CD4-positive, alpha-beta T cell treated with Interleukin-1 beta for 1 hour (primary cell): ENCODE results near the gene ANKRD10.
A peak's percentile ranks its signal among the peaks of the same experiment; 100 is the strongest.
"Not testable (repeated sequence)": the region's sequence is repeated elsewhere in the genome, so short reads cannot be mapped to it uniquely, and the experiment has no call there.

Experiments
- DNase-seq, 2 donors: peaks; one replicate each; pipeline ENCODE4 v3.0.0-alpha.2; 2020 to 2022

Gene ANKRD10

DNA sequence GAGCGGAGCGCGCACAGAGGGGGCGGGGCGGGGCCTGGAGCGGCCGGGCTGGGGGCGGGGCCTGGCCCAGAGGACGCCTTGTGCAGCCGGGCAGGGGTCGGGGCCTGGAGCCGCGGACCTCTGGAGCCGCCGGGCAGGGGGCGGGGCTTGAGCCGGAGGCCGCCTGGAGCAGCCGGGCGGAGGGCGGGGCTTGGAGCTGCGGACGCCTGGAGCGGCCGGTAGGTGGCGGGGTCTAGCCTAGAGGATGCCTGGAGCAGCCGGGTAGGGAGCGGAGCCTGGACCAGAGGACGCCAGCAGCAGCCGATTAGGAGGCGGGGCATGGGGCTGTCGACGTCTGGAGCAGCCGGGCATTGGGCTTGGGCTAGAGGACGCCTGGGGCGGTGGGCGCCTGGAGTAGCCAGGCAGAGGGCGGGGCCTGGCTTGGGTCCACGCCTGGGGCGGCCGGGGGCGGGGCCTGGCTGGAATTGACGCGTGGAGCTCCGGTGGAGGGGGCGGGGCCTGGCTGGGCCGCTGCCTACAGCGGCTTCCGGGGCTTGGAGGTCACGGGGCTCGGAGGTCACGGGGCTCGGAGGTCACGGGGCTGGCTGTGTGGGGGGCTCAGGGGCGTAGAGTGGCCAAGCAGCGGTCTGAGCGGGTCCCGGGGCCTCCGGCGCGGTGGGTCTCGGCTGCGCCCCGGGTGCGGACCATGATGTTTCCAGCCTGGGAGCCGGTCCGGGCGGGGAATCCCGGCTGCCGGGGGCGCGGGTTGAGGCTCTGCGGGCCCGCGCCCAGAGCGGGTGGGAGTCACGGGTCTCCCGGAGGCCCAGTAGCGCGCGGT, at the start of gene ANKRD10:
TSS of gene ANKRD10 (minus strand) at position 13 of the 817 bp plus-strand sequence. CDS start 135 bp downstream, outside the sequence.
- peak; percentile 93 to 96 for DNase-seq

GRCh38 chr13:110964229-110965037, 49.6 kb upstream of the ANKRD10 start:
- no peak for DNase-seq

DNA sequence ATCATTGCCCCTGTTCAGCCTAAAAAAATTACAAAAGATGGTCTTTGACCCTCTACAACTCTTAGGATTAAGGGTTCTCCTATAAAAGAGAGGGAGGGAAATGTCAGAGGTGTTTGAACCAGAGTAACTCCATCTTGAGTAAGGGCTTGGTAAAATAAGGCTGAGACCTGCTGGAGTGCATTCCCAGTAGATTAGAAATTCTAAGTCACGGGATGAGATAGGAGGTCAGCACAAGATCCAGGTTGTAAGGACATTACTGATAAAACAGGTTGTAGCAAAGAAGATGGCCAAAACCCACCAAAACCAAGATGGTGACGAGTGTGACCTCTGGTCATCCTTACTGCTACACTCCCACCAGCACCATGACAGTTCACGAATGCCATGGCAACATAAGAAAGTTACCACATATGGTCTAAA, 48.7 kb upstream of the ANKRD10 start:
- DNase-seq: no peak

DNA sequence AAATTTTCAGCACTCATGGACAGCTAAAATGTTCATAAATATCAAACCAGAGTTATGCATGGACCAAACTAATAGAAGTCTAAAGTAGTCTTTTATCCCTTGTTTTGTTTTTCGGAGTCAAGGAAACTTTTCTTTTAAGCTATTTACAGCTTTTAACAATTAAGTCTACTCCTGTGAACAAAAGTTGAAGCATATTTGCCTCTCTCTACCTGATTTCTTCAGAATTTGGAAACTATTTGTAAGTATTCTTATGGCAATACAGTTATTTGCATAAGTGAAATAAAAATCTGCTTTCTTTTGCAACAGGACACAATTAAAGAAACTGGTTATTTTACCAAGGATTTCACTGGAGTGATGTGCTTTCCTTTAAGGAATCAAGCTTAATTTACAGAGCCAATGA, 47.1 kb upstream of the ANKRD10 start:
- no peak for DNase-seq

- no peak for DNase-seq
Observed at GRCh38 chr13:110960204-110960603, 45.3 kb upstream of the ANKRD10 start.

- no peak for DNase-seq
Observed at GRCh38 chr13:110957931-110958330, 43.1 kb upstream of the ANKRD10 start.

GRCh38 chr13:110957181-110957884, 42.5 kb upstream of the ANKRD10 start:
- no peak for DNase-seq

DNA sequence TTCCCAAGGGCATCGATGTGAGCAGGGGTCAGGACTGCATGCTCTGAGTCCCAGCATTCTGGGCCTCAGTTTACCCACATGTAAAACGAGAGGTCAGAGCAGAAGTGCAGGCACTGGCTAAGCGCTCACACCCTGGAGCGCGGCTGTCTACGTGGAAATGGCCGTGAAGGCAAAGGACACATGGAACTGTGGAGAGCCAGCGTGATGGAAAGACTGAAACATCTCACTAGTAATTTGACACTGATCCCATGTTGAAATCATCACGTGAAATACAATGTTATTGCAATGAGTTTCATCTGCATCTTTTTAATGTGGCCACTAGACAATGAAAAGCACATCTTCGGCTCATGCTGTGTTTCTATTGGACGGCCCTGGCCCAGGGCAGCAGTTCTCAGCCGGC, 41.3 kb upstream of the ANKRD10 start:
- DNase-seq: not testable (repeated sequence)

DNA sequence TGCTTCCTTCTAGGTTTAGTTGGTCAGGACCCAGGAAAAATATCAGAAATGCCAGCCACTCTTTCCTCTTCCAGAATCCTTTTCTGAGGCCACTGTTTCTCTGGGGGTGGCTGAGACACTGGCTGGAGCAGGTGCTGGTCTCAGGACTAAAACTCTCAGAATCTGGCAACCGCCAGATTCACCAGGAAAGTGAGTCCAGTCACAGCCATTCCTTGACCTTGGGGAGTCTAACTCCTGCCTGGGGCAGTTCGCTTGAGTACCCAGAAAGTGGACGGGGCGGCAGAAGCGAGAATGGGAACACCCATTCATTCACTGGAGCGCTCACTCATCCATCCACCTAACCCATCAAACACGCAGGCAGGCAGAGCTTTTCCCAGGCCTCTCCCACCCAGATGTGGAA, 40.7 kb upstream of the ANKRD10 start:
- DNase-seq: not testable (repeated sequence)

- DNase-seq: peak in 1 of 2 donors; percentile 64
Observed at GRCh38 chr13:110955072-110955503, 40.2 kb upstream of the ANKRD10 start.

- DNase-seq: not testable (repeated sequence)
Observed at GRCh38 chr13:110954533-110954920, 39.7 kb upstream of the ANKRD10 start.

DNA sequence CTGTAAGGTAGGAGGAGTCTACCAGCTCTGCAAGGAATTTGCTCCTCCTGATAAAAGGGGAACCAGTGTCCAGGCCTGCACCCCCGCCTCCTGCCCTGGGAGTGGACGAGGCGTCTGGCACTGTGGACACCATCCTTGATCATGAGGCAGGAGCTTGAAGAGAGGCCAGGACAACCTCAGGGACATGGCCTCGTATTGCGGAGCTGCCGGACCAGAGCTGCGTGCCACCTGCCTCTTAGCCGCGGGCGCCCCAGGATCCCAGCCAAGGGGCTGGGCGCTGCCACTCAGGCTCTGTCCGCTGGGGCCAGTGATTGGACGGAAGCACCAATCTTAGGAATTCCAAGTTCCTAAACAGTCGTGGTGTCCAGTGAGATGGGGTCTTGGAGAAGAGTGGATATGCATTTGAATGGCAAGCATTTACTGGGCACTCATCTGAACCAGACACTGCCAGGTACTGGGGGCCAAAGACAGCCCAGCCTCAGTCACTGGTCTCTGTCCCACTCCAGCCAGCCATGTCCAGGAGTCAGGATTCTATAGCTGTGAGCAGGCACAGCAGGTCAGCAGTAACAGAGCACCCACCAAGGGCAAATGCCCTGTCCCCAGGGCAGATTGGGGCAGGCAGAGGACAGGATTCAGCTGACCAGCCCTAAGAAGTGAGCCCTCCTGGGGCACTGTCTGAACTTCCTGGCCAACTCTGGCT, 39.1 kb upstream of the ANKRD10 start:
- DNase-seq: no peak

GRCh38 chr13:110953416-110953815, 38.5 kb upstream of the ANKRD10 start:
- no peak for DNase-seq

GRCh38 chr13:110952135-110952534, 37.3 kb upstream of the ANKRD10 start:
- not testable (repeated sequence) for DNase-seq

GRCh38 chr13:110950819-110951570, 36.1 kb upstream of the ANKRD10 start:
- no peak for DNase-seq

GRCh38 chr13:110950356-110950755, 35.5 kb upstream of the ANKRD10 start:
- DNase-seq: no peak

- no peak for DNase-seq
Observed at GRCh38 chr13:110949628-110950027, 34.8 kb upstream of the ANKRD10 start.

DNA sequence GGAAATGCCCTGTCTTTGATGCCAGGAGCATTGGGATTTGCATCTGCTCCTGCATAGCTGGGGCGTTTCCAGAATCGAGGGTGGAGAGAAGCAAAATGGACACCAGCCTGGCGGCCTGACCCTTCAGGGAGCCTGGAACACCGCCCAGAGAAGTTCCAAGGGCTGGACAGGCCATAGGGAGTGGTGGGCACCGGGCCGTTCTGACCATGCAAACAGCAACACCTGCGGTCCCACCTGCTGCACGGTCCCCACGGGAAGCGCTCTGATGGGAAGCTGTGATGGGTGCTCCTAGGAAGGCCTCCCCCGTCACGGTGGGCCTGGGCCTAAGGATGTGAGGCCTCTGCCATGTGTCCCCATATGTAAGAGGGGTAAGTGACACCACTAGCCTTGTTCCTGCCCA, 34.2 kb upstream of the ANKRD10 start:
- no peak for DNase-seq

- not testable (repeated sequence) for DNase-seq
Observed at GRCh38 chr13:110947338-110947737, 32.5 kb upstream of the ANKRD10 start.

DNA sequence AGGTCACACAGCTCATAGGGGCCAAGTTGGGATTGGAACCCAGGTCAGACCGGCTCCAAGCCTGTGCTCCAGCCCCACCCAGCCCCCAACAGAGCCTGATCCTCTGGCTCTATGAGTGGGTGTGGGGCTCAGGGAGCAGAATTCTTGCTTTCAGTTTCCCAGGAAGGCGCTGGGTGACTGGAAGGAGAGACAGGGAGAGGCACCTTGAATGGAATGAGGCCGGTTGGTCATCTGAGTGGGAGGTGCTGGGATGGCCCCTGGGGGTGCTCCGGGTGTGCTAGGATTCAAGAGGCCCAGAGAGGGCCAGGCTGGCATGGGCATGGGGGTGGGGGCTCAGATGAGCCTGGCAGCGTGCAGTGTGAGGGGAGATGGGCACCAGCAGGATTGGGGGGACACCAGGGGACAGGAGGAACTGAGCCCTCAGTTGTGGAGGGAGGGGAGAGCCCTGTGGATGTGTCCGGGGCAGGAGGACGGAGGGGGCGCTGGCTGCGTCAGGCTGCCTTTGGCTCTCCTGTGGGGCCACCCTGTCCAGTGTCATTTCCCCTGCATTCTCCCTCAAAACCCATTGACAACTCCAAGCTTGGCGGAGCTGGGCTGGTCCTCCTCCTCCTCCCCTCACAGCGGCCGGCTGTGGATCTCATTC, 31.2 kb upstream of the ANKRD10 start:
- DNase-seq: no peak
